K562 (cell line): ENCODE results near the gene DGKA. TPM values are rescaled to one million over a fixed set of nuclear protein-coding genes. Genes with fewer than 3 reads are reported as not detected.

ENCODE experiments used
- CHD1 ChIP-seq: fragments of 200-600 bp; sonication (generic); IDR thresholded peaks from one replicate; pipeline ENCODE4 v1.6.1; 2012; ENCODE audit warnings: mild to moderate bottlenecking, moderate library complexity, low read length, inconsistent platforms
- ELF4 ChIP-seq: fragments of 450-650 bp; formaldehyde crosslinking; IDR thresholded peaks from 2 replicates; pipeline ENCODE4 v1.4.0; 2022; ENCODE audit warnings: missing genetic modification characterization
- EP300 ChIP-seq: IDR thresholded peaks from 2 replicates; pipeline ENCODE4 v1.6.1; 2012; ENCODE audit warnings: low read length, improper control_type of control experiment
- HNRNPK ChIP-seq: fragments of 200-400 bp; formaldehyde crosslinking; IDR thresholded peaks from one replicate; pipeline ENCODE4 v1.6.1; 2018; ENCODE audit warnings: mild to moderate bottlenecking, low read depth, low read length; ENCODE audit not compliant: poor library complexity, severe bottlenecking
- MCM5 ChIP-seq: fragments of 450-650 bp; IDR thresholded peaks from 2 replicates; pipeline ENCODE4 v1.6.1; 2016; ENCODE audit warnings: low read depth
- RBM25 ChIP-seq: fragments of 200-400 bp; formaldehyde crosslinking; IDR thresholded peaks from 2 replicates; pipeline ENCODE4 v1.6.1; 2018; ENCODE audit warnings: low read length, low read depth, moderate library complexity; ENCODE audit not compliant: severe bottlenecking
- TGIF2 ChIP-seq: sonication (generic); formaldehyde crosslinking; IDR thresholded peaks from 2 replicates; pipeline ENCODE4 v1.8.1; 2022; ENCODE audit warnings: mild to moderate bottlenecking, missing genetic modification reagents, moderate library complexity
- ZKSCAN3 ChIP-seq: fragments of 250-450 bp; sonication (Bioruptor Pico); IDR thresholded peaks from 2 replicates; pipeline ENCODE4 v1.4.0; 2020
- ZNF232 ChIP-seq: sonication (generic); formaldehyde crosslinking; IDR thresholded peaks from 2 replicates; pipeline ENCODE4 v1.8.0; 2022; ENCODE audit warnings: mild to moderate bottlenecking, missing genetic modification reagents
- ZNF639 ChIP-seq, 2 experiments: fragments of 200-800 bp in 1 of 2; sonication (Bioruptor generic) in 1 of 2; sonication (generic) in 1 of 2; formaldehyde crosslinking in 1 of 2; IDR thresholded peaks in 1 of 2; conservative IDR thresholded peaks in 1 of 2; 2 replicates each; pipeline versions ENCODE4 v1.5.0 to v1.6.1; 2016 to 2020; ENCODE audit warnings: missing compliant biosample characterization in 1 of 2, missing genetic modification characterization in 1 of 2, missing genetic modification reagents in 1 of 2
- polyA plus RNA-seq, 8 experiments: library from polyadenylated mRNA; depleted of rRNA in 4 of 8; stranded (reverse) in 5 of 8; unstranded in 3 of 8; fragments of >200 nt; fragmentation: Nextera tagmentation in 2 of 8; fragmentation: Illumina TruSeq in 1 of 8; extraction: Ambion mirVana in 2 of 8; extraction: Trizol in 1 of 8; gene quantifications; 2 replicates each; pipeline versions ENCODE4 v1.2.1 to v1.2.3, GENCODE V29; 2011 to 2014; ENCODE audit warnings: inconsistent platforms in 1 of 8, missing spikeins in 1 of 8
- total RNA-seq, 7 experiments: library from RNA; depleted of rRNA in 6 of 7; stranded (reverse); fragments of >200 nt in 6 of 7; fragmentation: Illumina TruSeq in 2 of 7; extraction: Trizol in 2 of 7; gene quantifications; 2 replicates each; pipeline versions ENCODE4 v1.2.1 to v1.2.3, GENCODE V29; 2011 to 2021; ENCODE audit warnings: low replicate concordance in 1 of 7
- TF ChIP-seq, protein P1 (sequence below): sonication (generic); formaldehyde crosslinking; IDR thresholded peaks from 2 replicates; pipeline ENCODE4 v1.8.0; 2022; ENCODE audit warnings: mild to moderate bottlenecking, missing genetic modification reagents
- TF ChIP-seq, protein P2 (sequence below), 2 experiments: fragments of 450-650 bp; IDR thresholded peaks; 2 replicates each; pipeline ENCODE4 v1.6.1; 2016; ENCODE audit warnings: mild to moderate bottlenecking in 2 of 2, borderline replicate concordance in 1 of 2, low read depth in 1 of 2, moderate library complexity in 1 of 2
- TF ChIP-seq, protein P3 (sequence below): fragments of 250-450 bp; sonication (Bioruptor Pico); IDR thresholded peaks from 2 replicates; pipeline ENCODE4 v1.8.0; 2021; ENCODE audit warnings: borderline replicate concordance, mild to moderate bottlenecking, moderate library complexity; ENCODE audit not compliant: poor library complexity, severe bottlenecking

DGKA gene
- total and polyA plus RNA-seq, 9 of the 15 experiments (the other 6 are each of a cell fraction or from before 2014, with no cell fraction given), result 3.4 to 12.4 (median 6.2) TPM

- TF ChIP-seq, protein P1, sequence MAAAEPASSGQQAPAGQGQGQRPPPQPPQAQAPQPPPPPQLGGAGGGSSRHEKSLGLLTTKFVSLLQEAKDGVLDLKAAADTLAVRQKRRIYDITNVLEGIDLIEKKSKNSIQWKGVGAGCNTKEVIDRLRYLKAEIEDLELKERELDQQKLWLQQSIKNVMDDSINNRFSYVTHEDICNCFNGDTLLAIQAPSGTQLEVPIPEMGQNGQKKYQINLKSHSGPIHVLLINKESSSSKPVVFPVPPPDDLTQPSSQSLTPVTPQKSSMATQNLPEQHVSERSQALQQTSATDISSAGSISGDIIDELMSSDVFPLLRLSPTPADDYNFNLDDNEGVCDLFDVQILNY (CRISPR knock-in tag), result no peak
- TF ChIP-seq, protein P2, sequence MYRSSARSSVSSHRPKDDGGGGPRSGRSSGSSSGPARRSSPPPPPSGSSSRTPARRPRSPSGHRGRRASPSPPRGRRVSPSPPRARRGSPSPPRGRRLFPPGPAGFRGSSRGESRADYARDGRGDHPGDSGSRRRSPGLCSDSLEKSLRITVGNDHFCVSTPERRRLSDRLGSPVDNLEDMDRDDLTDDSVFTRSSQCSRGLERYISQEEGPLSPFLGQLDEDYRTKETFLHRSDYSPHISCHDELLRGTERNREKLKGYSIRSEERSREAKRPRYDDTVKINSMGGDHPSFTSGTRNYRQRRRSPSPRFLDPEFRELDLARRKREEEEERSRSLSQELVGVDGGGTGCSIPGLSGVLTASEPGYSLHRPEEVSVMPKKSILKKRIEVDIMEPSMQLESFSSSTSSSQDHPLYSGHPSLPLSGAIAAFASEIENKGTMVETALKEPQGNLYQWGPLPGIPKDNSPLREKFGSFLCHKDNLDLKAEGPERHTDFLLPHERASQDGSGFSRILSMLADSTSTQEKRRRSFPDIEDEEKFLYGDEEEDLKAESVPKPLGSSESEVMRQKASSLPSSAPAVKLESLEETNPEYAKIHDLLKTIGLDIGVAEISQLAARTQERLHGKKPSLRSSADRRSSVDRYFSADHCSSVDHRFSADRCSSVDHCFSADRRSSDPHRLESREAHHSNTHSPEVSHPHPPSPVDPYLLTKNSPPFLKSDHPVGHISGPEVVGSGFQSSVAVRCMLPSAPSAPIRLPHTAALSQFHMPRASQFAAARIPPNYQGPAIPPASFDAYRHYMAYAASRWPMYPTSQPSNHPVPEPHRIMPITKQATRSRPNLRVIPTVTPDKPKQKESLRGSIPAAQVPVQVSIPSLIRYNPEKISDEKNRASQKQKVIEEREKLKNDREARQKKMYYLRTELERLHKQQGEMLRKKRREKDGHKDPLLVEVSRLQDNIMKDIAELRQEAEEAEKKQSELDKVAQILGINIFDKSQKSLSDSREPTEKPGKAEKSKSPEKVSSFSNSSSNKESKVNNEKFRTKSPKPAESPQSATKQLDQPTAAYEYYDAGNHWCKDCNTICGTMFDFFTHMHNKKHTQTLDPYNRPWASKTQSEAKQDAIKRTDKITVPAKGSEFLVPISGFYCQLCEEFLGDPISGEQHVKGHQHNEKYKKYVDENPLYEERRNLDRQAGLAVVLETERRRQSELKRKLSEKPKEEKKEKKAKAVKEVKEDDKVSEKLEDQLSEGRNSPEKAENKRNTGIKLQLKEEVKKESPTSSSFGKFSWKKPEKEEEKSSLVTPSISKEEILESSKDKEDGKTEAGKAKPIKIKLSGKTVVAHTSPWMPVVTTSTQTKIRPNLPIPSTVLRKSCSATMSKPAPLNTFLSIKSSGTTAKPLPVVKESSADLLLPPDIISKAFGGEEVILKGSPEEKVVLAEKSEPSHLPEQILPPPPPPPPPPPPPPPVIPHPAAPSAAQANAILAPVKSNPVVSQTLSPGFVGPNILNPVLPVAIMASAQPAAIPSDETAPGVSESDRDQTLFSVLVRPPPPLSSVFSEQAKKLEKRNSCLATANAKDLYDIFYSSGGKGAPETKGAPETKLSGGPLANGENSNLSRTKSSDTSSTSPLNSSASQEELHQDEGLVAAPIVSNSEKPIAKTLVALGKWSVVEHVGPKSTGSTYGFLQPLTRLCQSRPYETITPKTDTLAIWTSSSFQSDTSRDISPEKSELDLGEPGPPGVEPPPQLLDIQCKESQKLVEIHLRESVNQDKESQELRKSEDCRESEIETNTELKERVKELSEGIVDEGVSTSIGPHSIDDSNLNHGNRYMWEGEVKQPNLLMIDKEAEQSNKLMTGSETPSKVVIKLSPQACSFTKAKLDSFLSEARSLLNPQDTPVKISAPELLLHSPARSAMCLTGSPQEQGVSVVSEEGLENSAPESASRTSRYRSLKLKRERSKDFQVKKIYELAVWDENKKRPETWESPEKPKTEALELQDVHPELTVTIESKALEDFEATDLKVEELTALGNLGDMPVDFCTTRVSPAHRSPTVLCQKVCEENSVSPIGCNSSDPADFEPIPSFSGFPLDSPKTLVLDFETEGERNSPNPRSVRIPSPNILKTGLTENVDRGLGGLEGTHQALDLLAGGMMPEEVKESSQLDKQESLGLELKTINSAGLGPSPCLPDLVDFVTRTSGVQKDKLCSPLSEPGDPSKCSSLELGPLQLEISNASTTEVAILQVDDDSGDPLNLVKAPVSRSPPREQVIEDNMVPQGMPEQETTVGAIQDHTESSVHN (IDR thresholded peaks at IDR 0.05; ENCODE audit: borderline replicate concordance in 1 of 2, low read depth in 1 of 2), result 0 out of 4 replicates have a peak, but pooled peaks of 1 of the 2 experiments have one; percentile 16
- TF ChIP-seq EP300 (peak; percentile 15), TGIF2 (CRISPR knock-in tag) (no peak), HNRNPK (no peak), RBM25 (peak; percentile 32), ZNF232 (CRISPR knock-in tag) (no peak), ELF4 (CRISPR knock-in tag) (peak; percentile 10; the same call in 1 of the 2 replicates), MCM5 (no peak), CHD1 (peak; percentile 83), ZNF639 (CRISPR knock-in tag; conservative IDR thresholded peaks at IDR 0.05 in 1 of 2, IDR thresholded peaks at IDR 0.05 in 1 of 2) (0 out of 4 replicates have a peak, but pooled peaks of 1 of the 2 experiments have one; percentile 7), ZKSCAN3 (CRISPR knock-in tag) (no peak)
- TF ChIP-seq, protein P3, sequence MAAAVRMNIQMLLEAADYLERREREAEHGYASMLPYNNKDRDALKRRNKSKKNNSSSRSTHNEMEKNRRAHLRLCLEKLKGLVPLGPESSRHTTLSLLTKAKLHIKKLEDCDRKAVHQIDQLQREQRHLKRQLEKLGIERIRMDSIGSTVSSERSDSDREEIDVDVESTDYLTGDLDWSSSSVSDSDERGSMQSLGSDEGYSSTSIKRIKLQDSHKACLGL (CRISPR knock-in tag), result no peak
These were observed 66.0 kb downstream of the DGKA start, which contains the start of gene SUOX (continued) for GRCh38 chr12:55996715-55997534.
